ENCODE data around the gene HSPB1.

- TF ChIP-seq CTCF (IDR thresholded peaks at IDR 0.05; ENCODE audit: low read length) (no peak), EZH2 (IDR thresholded peaks at IDR 0.05; ENCODE audit: borderline replicate concordance, low read length) (no peak)
These were observed 45.2 kb downstream of the HSPB1 start for GRCh38 chr7:76347710-76348109.

Data from OCI-LY1 (cell line).